Tibial nerve (tissue), 4 donors: ENCODE data around the gene DLGAP1. TPM values are rescaled to one million over a fixed set of nuclear protein-coding genes. Genes with fewer than 3 reads are reported as not detected.

Experiments used
- DNase-seq, 2 donors: peaks; one replicate each; pipeline ENCODE4 v3.0.0-alpha.2; 2019; ENCODE audit warnings: low spot score in 2 of 2
- H3K27ac ChIP-seq, 4 donors: fragments of 200-600 bp; sonication (generic) in 3 of 4; one replicate each; pipeline ENCODE4 v1.5.1; 2017 to 2019; ENCODE audit warnings: mild to moderate bottlenecking in 1 of 4
- H3K27me3 ChIP-seq, 2 donors: fragments of 200-600 bp; sonication (generic) in 1 of 2; one replicate each; pipeline versions ENCODE4 v1.5.1 to v1.6.0; 2017 to 2019
- H3K36me3 ChIP-seq, 3 donors: fragments of 200-600 bp; sonication (generic); one replicate each; pipeline ENCODE4 v1.5.1; 2018 to 2019
- H3K4me1 ChIP-seq, 4 donors: fragments of 200-600 bp; sonication (generic) in 3 of 4; one replicate each; pipeline ENCODE4 v1.5.1; 2017 to 2019
- H3K4me3 ChIP-seq, 4 donors: fragments of 200-600 bp; sonication (generic) in 3 of 4; one replicate each; pipeline ENCODE4 v1.5.1; 2017 to 2019; ENCODE audit warnings: mild to moderate bottlenecking in 1 of 4, moderate library complexity in 1 of 4
- H3K9me3 ChIP-seq, 4 donors: fragments of 200-600 bp; sonication (generic) in 3 of 4; one replicate each; pipeline ENCODE4 v1.5.1; 2017 to 2019
- EP300 ChIP-seq, 2 donors: sonication (generic); formaldehyde crosslinking; IDR thresholded peaks; one replicate each; pipeline ENCODE4 v1.6.1; 2017; ENCODE audit warnings: antibody characterized with exemption in 2 of 2, mild to moderate bottlenecking in 1 of 2
- POLR2A ChIP-seq, 2 donors: fragments of 450-650 bp; IDR thresholded peaks; one replicate each; pipeline ENCODE4 v1.6.1; 2017; ENCODE audit warnings: antibody characterized with exemption in 2 of 2, mild to moderate bottlenecking in 2 of 2, moderate library complexity in 2 of 2
- WGBS, 2 donors: methylation state at CpG; one replicate each; pipeline ENCODE4 v1.1.5; 2018; 5-methylcytosine and 5-hydroxymethylcytosine counted together
- total RNA-seq, 4 donors: library from RNA; depleted of rRNA; stranded (reverse); fragments of >200 nt; gene quantifications; one replicate each; pipeline ENCODE4 v1.1.0, GENCODE V29; 2016
- TF ChIP-seq, protein P1 (sequence below), 5 experiments: fragments of 200-600 bp in 3 of 5; fragments of 450-650 bp in 2 of 5; sonication (generic) in 3 of 5; IDR thresholded peaks; one replicate each; pipeline ENCODE4 v1.5.1; 2016 to 2019; ENCODE audit warnings: antibody characterized with exemption in 5 of 5, mild to moderate bottlenecking in 3 of 5, moderate library complexity in 2 of 5

Gene DLGAP1
- total RNA-seq, 4 donors from 2014 or later = 1.5 to 18.3 (median 2.5) TPM

DNA sequence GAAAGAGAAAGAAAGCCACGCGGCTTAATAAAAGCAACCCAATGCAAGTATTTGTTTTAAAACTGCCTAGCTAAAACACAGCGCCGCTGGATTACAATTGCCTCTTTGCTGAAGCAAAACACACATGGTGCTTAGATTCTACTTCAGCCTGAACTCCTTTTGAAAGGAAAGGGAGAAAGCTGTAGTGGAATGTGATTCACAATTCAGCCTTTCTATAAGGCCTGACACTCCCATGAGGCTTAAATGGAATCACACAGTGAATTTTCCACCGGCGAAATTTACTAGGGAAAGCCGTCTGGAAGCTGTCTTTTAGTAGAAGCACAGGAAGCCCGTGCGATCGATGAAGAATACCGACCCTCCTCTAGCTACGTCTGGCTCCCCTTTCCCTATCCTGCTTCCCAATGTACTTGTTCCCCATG, 348.0 kb downstream of the DLGAP1 start:
- Histone ChIP-seq H3K9me3 (no peaks in the 10 kb centered on the region), H3K4me1 (peaks cover 0 to 3% (median 0%) of the 10 kb centered on the region in 4 donors), H3K27me3 (no peaks in the 10 kb centered on the region), H3K27ac (peak overlapping the region in 2 of 4 donors; percentile 13 to 36), H3K4me3 (peak overlapping the region; percentile 8 to 33 (median 17)), H3K36me3 (no peaks in the 10 kb centered on the region)
- no peak for DNase-seq
- 15 to 20% methylated on average over 12 of the region's 12 CpGs for WGBS, 2 donors
- TF ChIP-seq EP300 (IDR thresholded peaks at IDR 0.05) = no peak
- no peak for TF ChIP-seq POLR2A (IDR thresholded peaks at IDR 0.05)
- TF ChIP-seq, protein P1, sequence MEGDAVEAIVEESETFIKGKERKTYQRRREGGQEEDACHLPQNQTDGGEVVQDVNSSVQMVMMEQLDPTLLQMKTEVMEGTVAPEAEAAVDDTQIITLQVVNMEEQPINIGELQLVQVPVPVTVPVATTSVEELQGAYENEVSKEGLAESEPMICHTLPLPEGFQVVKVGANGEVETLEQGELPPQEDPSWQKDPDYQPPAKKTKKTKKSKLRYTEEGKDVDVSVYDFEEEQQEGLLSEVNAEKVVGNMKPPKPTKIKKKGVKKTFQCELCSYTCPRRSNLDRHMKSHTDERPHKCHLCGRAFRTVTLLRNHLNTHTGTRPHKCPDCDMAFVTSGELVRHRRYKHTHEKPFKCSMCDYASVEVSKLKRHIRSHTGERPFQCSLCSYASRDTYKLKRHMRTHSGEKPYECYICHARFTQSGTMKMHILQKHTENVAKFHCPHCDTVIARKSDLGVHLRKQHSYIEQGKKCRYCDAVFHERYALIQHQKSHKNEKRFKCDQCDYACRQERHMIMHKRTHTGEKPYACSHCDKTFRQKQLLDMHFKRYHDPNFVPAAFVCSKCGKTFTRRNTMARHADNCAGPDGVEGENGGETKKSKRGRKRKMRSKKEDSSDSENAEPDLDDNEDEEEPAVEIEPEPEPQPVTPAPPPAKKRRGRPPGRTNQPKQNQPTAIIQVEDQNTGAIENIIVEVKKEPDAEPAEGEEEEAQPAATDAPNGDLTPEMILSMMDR (IDR thresholded peaks at IDR 0.05) = no peak

DNA sequence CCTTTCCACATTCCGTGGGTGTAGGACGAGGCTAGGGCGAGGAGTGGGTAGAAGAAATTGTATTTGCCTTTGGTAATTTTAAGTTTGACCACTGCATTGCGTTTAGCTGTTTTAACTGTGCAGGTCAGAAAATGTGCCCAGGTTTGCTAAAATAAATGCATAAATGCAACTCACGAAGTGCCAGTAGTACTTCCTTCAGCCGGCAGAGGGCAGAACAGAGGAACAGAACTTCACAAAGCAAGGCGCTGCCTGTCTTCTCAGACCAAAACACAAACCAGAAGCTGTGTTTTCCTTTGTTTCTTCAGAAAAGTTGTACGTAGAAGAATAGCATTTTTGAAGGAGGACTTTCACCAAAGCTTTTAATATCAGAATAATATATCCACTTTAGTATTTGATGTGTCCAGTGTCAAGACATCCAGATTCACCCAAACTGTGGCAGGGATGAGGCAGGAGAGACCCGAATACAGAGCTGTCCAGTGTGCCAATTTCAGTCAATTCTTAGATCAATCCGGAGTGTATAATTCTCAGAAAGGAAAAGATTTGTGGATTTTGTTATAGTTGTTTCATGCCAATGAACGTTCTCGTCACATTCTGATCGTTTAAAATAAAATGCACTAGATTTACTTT, 348.6 kb downstream of the DLGAP1 start:
- no peaks in the 10 kb centered on the region for H3K27me3 ChIP-seq
- no peaks in the 10 kb centered on the region for H3K36me3 ChIP-seq
- H3K4me3 ChIP-seq = peak overlapping the region; percentile 8 to 33 (median 17)
- TF ChIP-seq POLR2A (IDR thresholded peaks at IDR 0.05) (no peak), EP300 (IDR thresholded peaks at IDR 0.05) (no peak)
- TF ChIP-seq, protein P1 (IDR thresholded peaks at IDR 0.05) = peak; percentile 76 to 84 (median 81)
- H3K27ac ChIP-seq = peak overlapping the region in 2 of 4 donors; percentile 13 to 36
- peaks cover 0 to 3% (median 0%) of the 10 kb centered on the region in 4 donors for H3K4me1 ChIP-seq
- no peaks in the 10 kb centered on the region for H3K9me3 ChIP-seq
- DNase-seq = peak; percentile 78 to 96
- WGBS, 2 donors = 20 to 24% methylated on average over 13 of the region's 13 CpGs

DNA sequence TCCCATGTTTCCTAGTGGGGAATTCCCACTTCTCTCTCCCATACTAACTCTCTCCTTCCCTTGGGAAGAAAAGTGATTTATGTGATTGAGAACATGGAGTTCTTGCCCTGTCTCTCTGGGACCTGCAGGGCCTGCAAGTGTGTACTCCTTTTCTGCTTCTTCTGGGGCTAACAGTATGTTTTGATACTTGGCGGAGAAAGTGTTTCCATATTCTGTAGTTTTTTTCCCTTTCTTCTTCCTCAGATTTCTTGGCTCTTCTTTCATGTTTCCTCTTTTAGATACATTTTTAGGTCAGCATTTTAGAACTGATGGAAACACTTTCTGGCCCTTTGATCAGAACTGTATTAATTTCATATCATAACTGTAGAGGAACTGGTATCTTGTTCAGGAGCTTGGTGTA, 352.2 kb downstream of the DLGAP1 start:
- 75 to 90% methylated on average over 1 of the region's 1 CpG for WGBS, 2 donors
- DNase-seq = no peak
- Histone ChIP-seq H3K27ac (no peak overlapping the region), H3K36me3 (no peaks in the 10 kb centered on the region), H3K4me1 (peaks cover 0 to 3% (median 0%) of the 10 kb centered on the region in 4 donors), H3K9me3 (peaks cover 0 to 4% (median 0%) of the 10 kb centered on the region in 4 donors), H3K4me3 (no peak overlapping the region), H3K27me3 (no peaks in the 10 kb centered on the region)
- TF ChIP-seq POLR2A (IDR thresholded peaks at IDR 0.05) (no peak), EP300 (IDR thresholded peaks at IDR 0.05) (no peak)
- TF ChIP-seq, protein P1 (IDR thresholded peaks at IDR 0.05) = no peak

DNA sequence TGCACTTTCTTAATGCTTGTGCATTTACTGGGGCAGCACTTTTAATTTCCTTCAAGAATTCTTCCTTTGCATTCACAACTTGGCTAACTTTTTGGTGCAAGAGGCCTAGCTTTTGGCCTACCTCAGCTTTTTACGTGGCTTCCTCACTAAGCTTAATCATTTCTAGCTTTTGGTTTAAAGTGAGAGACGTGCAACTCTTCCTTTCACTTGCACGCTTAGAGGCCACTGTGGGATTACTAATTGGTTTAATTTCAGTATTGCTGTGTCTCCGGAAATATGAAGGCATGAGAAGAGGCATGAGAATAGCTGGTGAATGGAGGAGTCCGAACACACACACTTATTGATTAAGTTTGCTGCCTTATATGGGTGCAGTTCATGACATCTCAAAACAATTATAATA, 354.1 kb downstream of the DLGAP1 start:
- no peak overlapping the region for H3K27ac ChIP-seq
- no peak overlapping the region for H3K4me3 ChIP-seq
- DNase-seq = no peak
- peaks cover 0 to 4% (median 0%) of the 10 kb centered on the region in 4 donors for H3K9me3 ChIP-seq
- WGBS, 2 donors = 86 to 100% methylated on average over 5 of the region's 5 CpGs
- no peaks in the 10 kb centered on the region for H3K36me3 ChIP-seq
- no peaks in the 10 kb centered on the region for H3K27me3 ChIP-seq
- TF ChIP-seq, protein P1 (IDR thresholded peaks at IDR 0.05) = no peak
- TF ChIP-seq EP300 (IDR thresholded peaks at IDR 0.05) (no peak), POLR2A (IDR thresholded peaks at IDR 0.05) (no peak)
- H3K4me1 ChIP-seq = no peaks in the 10 kb centered on the region

DNA sequence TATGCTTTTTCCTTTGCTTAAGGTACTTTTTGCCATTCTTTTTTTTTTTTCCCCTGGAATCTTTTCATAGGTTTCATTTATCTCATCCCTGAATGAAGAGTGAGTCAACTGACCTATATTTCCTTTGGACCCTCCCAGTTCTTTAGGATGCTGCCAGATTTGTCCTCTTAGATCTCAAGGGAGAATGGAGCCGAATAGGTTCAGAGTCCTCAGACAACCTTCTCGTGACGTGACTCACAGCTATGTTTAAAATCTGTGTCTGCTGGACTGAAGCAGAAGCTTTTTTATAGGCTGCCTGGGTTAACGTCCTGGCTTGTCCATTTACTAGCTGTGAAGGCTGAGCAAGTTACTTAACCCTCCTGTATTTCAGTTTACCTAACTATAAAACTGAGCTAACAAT, 358.6 kb downstream of the DLGAP1 start:
- Histone ChIP-seq H3K4me1 (no peaks in the 10 kb centered on the region), H3K4me3 (no peak overlapping the region), H3K27ac (no peak overlapping the region), H3K9me3 (peaks cover 0 to 4% (median 0%) of the 10 kb centered on the region in 4 donors), H3K36me3 (no peaks in the 10 kb centered on the region), H3K27me3 (no peaks in the 10 kb centered on the region)
- TF ChIP-seq EP300 (IDR thresholded peaks at IDR 0.05) (no peak), POLR2A (IDR thresholded peaks at IDR 0.05) (no peak)
- TF ChIP-seq, protein P1 (IDR thresholded peaks at IDR 0.05) = no peak
- no peak for DNase-seq
- WGBS, 2 donors = 66 to 73% methylated on average over 4 of the region's 4 CpGs
